Astrocyte (in vitro differentiated cells and primary cell): ENCODE data around the gene CACNA1B.

Experiments
- CTCF ChIP-seq: IDR thresholded peaks from 2 replicates; pipeline ENCODE4 v1.5.1; 2011; ENCODE audit warnings: low read depth, mild to moderate bottlenecking, inconsistent platforms, low read length, moderate library complexity; ENCODE audit not compliant: insufficient read depth
- EZH2 ChIP-seq: IDR thresholded peaks from 2 replicates; pipeline ENCODE4 v1.6.1; 2012; ENCODE audit warnings: mild to moderate bottlenecking, low read length, inconsistent platforms; ENCODE audit not compliant: insufficient read depth

GRCh38 chr9:138117836-138118235 is 240.3 kb downstream of the CACNA1B start:
- TF ChIP-seq EZH2 (no peak), CTCF (no peak)
